ENCODE data around the gene ADORA1. TPM values are rescaled to one million over a fixed set of nuclear protein-coding genes. Genes with fewer than 3 reads are reported as not detected.

The ADORA1 gene
- total and polyA plus RNA-seq, 2 donors (not counting 1 experiment from before 2014, with no cell fraction given) = not detected

DNA sequence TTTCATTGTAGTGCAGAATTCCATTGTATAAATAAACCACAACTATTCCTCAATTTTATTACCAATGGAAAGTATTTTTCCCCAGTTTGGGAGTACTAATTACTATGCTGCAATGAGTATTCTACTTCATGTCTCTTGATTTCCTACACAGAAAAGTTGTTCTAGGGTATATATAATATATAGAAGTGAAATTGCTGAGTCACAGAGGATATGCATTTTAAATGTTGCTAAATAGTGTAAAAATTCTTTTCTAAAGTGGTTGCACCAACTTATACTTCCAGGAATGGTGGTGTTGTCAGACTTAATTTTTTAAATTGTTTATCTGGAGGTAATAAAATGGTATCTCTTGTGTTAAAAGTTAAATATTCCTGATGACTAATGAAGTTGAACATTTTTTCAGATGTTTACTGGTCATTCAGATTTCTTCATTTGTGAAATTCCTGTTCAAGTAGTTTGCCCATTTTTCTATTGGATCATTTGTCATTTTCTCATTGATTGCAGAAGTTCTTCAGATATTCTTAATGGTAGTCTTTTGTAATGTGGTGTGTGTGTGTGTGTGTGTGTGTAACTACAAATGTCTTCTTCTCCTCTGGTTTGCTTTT lies 22.6 kb upstream of the ADORA1 start:
- Histone ChIP-seq H3K9me3 (ENCODE audit: control extremely low read depth in 1 of 3, control insufficient read depth in 2 of 3, insufficient read depth in 1 of 3, low read length in 2 of 3) (peaks cover 0 to 3% (median 0%) of the 10 kb centered on the region in 3 donors), H3K79me2 (ENCODE audit: control insufficient read depth, insufficient read depth, low read length) (no peaks in the 10 kb centered on the region), H3K36me3 (replicated peaks in 1 of 2; ENCODE audit: control extremely low read depth in 1 of 2, control insufficient read depth in 1 of 2, extremely low read depth in 1 of 2, insufficient read depth in 2 of 2, low read length in 1 of 2) (no peaks in the 10 kb centered on the region), H3K4me1 (ENCODE audit: control insufficient read depth in 2 of 2, insufficient read depth in 2 of 2, low read length in 2 of 2) (no peaks in the 10 kb centered on the region), H3K4me3 (ENCODE audit: control extremely low read depth in 1 of 5, extremely low read depth in 1 of 5, insufficient read depth in 1 of 5, low read depth in 2 of 5, low read length in 4 of 5) (no peak overlapping the region), H3K4me2 (replicated peaks; ENCODE audit: low read depth, low read length, poor library complexity, severe bottlenecking) (no peak overlapping the region), H3K27me3 (replicated peaks in 1 of 4; ENCODE audit: control extremely low read depth in 1 of 4, control insufficient read depth in 3 of 4, insufficient read depth in 4 of 4, low read length in 3 of 4) (peaks cover 0 to 15% (median 5%) of the 10 kb centered on the region in 4 experiments), H3K27ac (ENCODE audit: low read length in 2 of 2) (no peak overlapping the region), H3K9ac (ENCODE audit: low read length) (no peak overlapping the region), H4K20me1 (ENCODE audit: control insufficient read depth, insufficient read depth, low read length, poor library complexity, severe bottlenecking) (no peaks in the 10 kb centered on the region), H2AFZ (ENCODE audit: insufficient read depth, low read depth, low read length, poor library complexity, severe bottlenecking) (no peak overlapping the region)
- Mint-ChIP-seq H3K9me3 (ENCODE audit: insufficient read depth) (no peaks in the 10 kb centered on the region), H3K4me1 (no peaks in the 10 kb centered on the region), H3K4me3 (no peak overlapping the region), H3K27ac (no peak overlapping the region), H3K27me3 (peaks cover 55% of the 10 kb centered on the region)
- no peak for DNase-seq
- intact Hi-C loops (cut with micrococcal nuclease) = no loop called here
- ChIA-PET POLR2A (no interaction called here), CTCF (no interaction called here)
- TF ChIP-seq CTCF (IDR thresholded peaks at IDR 0.05) = no peak
- no peak for TF ChIP-seq EZH2 (IDR thresholded peaks at IDR 0.05; ENCODE audit: borderline replicate concordance, insufficient read depth, low read depth, low read length, poor library complexity, severe bottlenecking)
- no peak for ATAC-seq (ENCODE audit: low read depth)

DNA sequence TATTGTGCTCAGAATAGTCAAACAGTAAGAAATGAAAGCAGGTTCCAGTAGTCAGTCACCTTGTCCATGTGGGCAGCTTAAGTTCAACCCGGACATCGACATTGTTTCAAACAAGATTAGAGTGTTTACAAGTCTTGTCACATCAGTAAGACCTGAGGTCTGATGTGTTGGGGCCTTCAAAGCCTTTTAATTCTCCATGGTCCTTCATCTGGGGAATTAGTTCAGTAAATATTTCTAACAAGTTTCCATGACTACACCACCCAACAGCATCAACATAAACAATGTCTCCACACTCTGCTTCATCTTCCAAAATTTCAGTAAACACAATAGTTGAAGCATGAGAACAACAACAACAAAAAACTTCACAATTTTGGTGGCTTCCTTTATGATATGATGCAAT lies 15.1 kb upstream of the ADORA1 start:
- H3K36me3 ChIP-seq (replicated peaks in 1 of 2; ENCODE audit: control extremely low read depth in 1 of 2, control insufficient read depth in 1 of 2, extremely low read depth in 1 of 2, insufficient read depth in 2 of 2, low read length in 1 of 2) = no peaks in the 10 kb centered on the region
- TF ChIP-seq CTCF (IDR thresholded peaks at IDR 0.05) (no peak), EZH2 (IDR thresholded peaks at IDR 0.05; ENCODE audit: borderline replicate concordance, insufficient read depth, low read depth, low read length, poor library complexity, severe bottlenecking) (no peak)
- no peak overlapping the region for H3K27ac ChIP-seq (ENCODE audit: low read length in 2 of 2)
- intact Hi-C loops (cut with micrococcal nuclease) = no loop called here
- H3K4me1 ChIP-seq (ENCODE audit: control insufficient read depth in 2 of 2, insufficient read depth in 2 of 2, low read length in 2 of 2) = no peaks in the 10 kb centered on the region
- ATAC-seq (ENCODE audit: low read depth) = no peak
- Mint-ChIP-seq H3K4me1 (no peaks in the 10 kb centered on the region), H3K9me3 (ENCODE audit: insufficient read depth) (no peaks in the 10 kb centered on the region), H3K4me3 (no peak overlapping the region), H3K27me3 (peaks cover 40% of the 10 kb centered on the region), H3K27ac (no peak overlapping the region)
- no CpG with 5 or more reads among the region's 2 CpGs for WGBS (ENCODE audit: insufficient coverage)
- H3K4me3 ChIP-seq (ENCODE audit: control extremely low read depth in 1 of 5, extremely low read depth in 1 of 5, insufficient read depth in 1 of 5, low read depth in 2 of 5, low read length in 4 of 5) = no peak overlapping the region
- no peaks in the 10 kb centered on the region for H3K9me3 ChIP-seq (ENCODE audit: control extremely low read depth in 1 of 3, control insufficient read depth in 2 of 3, insufficient read depth in 1 of 3, low read length in 2 of 3)
- peaks cover 0 to 23% (median 10%) of the 10 kb centered on the region in 4 experiments for H3K27me3 ChIP-seq (replicated peaks in 1 of 4; ENCODE audit: control extremely low read depth in 1 of 4, control insufficient read depth in 3 of 4, insufficient read depth in 4 of 4, low read length in 3 of 4)
- H3K9ac ChIP-seq (ENCODE audit: low read length) = no peak overlapping the region
- H3K4me2 ChIP-seq (replicated peaks; ENCODE audit: low read depth, low read length, poor library complexity, severe bottlenecking) = no peak overlapping the region
- H3K79me2 ChIP-seq (ENCODE audit: control insufficient read depth, insufficient read depth, low read length) = no peaks in the 10 kb centered on the region
- CTCF ChIA-PET = interaction anchor here (1.2 kb wide), 1 partner anchor 104 kb away, joined by 3 read pairs; no protein-coding TSS in a partner anchor
- no peak overlapping the region for H2AFZ ChIP-seq (ENCODE audit: insufficient read depth, low read depth, low read length, poor library complexity, severe bottlenecking)
- DNase-seq = no peak
- POLR2A ChIA-PET = no interaction called here
- no peaks in the 10 kb centered on the region for H4K20me1 ChIP-seq (ENCODE audit: control insufficient read depth, insufficient read depth, low read length, poor library complexity, severe bottlenecking)

Data from B cell (primary cell).